Heart left ventricle (tissue), 16 donors: ENCODE measurements around the gene BGN. TPM values are rescaled to one million over a fixed set of nuclear protein-coding genes. Genes with fewer than 3 reads are reported as not detected.

ENCODE experiments used
- ATAC-seq, 4 donors: fragments of 200-7000 bp; cut with Tn5 transposase; one replicate each; pipeline ENCODE4 v1.9.1; 2020 to 2022; ENCODE audit warnings: moderate library complexity in 4 of 4, mild to moderate bottlenecking in 3 of 4, moderate number of reproducible peaks in 1 of 4
- DNase-seq, 5 donors: peaks; one replicate each; pipeline ENCODE4 v3.0.0-alpha.2; 2020
- H3K27ac ChIP-seq, 12 donors: fragments of 200-600 bp; sonication (generic) in 4 of 12; one replicate each; pipeline versions ENCODE4 v1.5.0 to v1.8.0; 2016 to 2022; ENCODE audit warnings: mild to moderate bottlenecking in 2 of 12
- H3K27me3 ChIP-seq, 9 donors: fragments of 200-600 bp; sonication (generic) in 2 of 9; one replicate each; pipeline versions ENCODE4 v1.5.1 to v1.8.0; 2016 to 2022; ENCODE audit warnings: mild to moderate bottlenecking in 3 of 9
- H3K36me3 ChIP-seq, 9 donors: fragments of 200-600 bp; sonication (generic) in 2 of 9; one replicate each; pipeline versions ENCODE4 v1.5.0 to v1.8.0; 2018 to 2022; ENCODE audit warnings: mild to moderate bottlenecking in 2 of 9
- H3K4me1 ChIP-seq, 12 donors: fragments of 200-600 bp; sonication (generic) in 4 of 12; one replicate each; pipeline versions ENCODE4 v1.5.0 to v1.8.0; 2016 to 2022; ENCODE audit warnings: mild to moderate bottlenecking in 3 of 12
- H3K4me3 ChIP-seq, 12 donors: fragments of 200-600 bp; sonication (generic) in 4 of 12; one replicate each; pipeline versions ENCODE4 v1.5.0 to v1.8.0; 2017 to 2022; ENCODE audit warnings: mild to moderate bottlenecking in 9 of 12, moderate library complexity in 4 of 12
- H3K9me3 ChIP-seq, 12 donors: fragments of 200-600 bp; sonication (generic) in 4 of 12; one replicate each; pipeline versions ENCODE4 v1.5.0 to v1.8.0; 2016 to 2022; ENCODE audit warnings: mild to moderate bottlenecking in 1 of 12
- CTCF ChIP-seq, 12 donors: fragments of 200-600 bp; sonication (generic) in 4 of 12; IDR thresholded peaks; one replicate each; pipeline versions ENCODE4 v1.5.0 to v1.8.0; 2018 to 2022; ENCODE audit warnings: antibody characterized with exemption in 12 of 12, mild to moderate bottlenecking in 5 of 12
- POLR2A ChIP-seq, 2 donors: fragments of 450-650 bp; IDR thresholded peaks; one replicate each; pipeline ENCODE4 v1.6.1; 2017; ENCODE audit warnings: antibody characterized with exemption in 2 of 2, mild to moderate bottlenecking in 2 of 2, moderate library complexity in 2 of 2
- WGBS, 4 donors: extraction: QIAGEN DNeasy Blood & Tissue Kit in 2 of 4; methylation state at CpG; one replicate each; pipeline versions ENCODE4 v1.1.5 to v1.1.7; 2013 to 2018; 5-methylcytosine and 5-hydroxymethylcytosine counted together
- intact Hi-C, 10 donors: fragments of 100-400 bp; cut with DNase I; formaldehyde crosslinking; loops; one replicate each; pipeline versions ENCODE4 v1.11.1 to v1.14.2; 2022
- polyA plus RNA-seq, 2 donors: library from polyadenylated mRNA; stranded (reverse); fragments of 200-250 nt; gene quantifications; one replicate each; pipeline ENCODE4 v1.2.3, GENCODE V29; 2013
- total RNA-seq, 9 donors: library from RNA; depleted of rRNA in 2 of 9; stranded (reverse); fragments of >200 nt in 2 of 9; fragmentation: NEBNext Ultra II Directional in 3 of 9; extraction: Animal tissue kit (Norgen Biotek cat#: 25700) in 3 of 9; gene quantifications; one replicate each; pipeline versions ENCODE4 v1.1.0 to v1.2.4, GENCODE V29; 2016 to 2023
- donor health status: ischemic (EF 13 %, LVEDD 7.1; RV severe dilation, severe dysfunction).
- donor health status: healthy with polysubstance abuse.
- donor health status: DM: no; HTN: yes; CAD: no.
- donor health status: DM: no; HTN: no; CAD: no.
- donor health status: ischemic (EF 25% LVEDD 6.9; RV normal size, moderate dysfunction).
- donor health status: ischemic (EF 25% LVEDD 5.7; RV mildly dilated, moderate dysfunction).
- donor health status: healthy.
- donor health status: DM: yes; HTN: yes; CAD: no.
- donor health status: ischemic (EF 35%, LVEDD 5.7; RV mildly dilated, moderate dysfunction).
- donor health status: nonischemic (EF 11% LVEDD 7.7; RV severe dilation, severe dysfunction).
- donor health status: DM: yes; HTN: yes; CAD: no.
- donor health status: PGD.
- donor health status: ischemic (EF 29% LVEDD 5.4; RV normal size, mild dysfunction).
- donor health status: nonischemic (EF 23%, LVEDD 6.1; RV moderate dilation, normal function).

The BGN gene
- total and polyA plus RNA-seq, 11 donors = 55.7 to 264 (median 76.9) TPM

GRCh38 chrX:153523269-153523668 is 28.5 kb downstream of the BGN start:
- TF ChIP-seq CTCF (IDR thresholded peaks at IDR 0.05) (no peak), POLR2A (IDR thresholded peaks at IDR 0.05) (no peak)
- H3K4me3 ChIP-seq = no peak overlapping the region
- WGBS, 4 donors = 76 to 86% (median 84%) methylated on average over 7 of the region's 7 CpGs

GRCh38 chrX:153524234-153524633 is 29.5 kb downstream of the BGN start:
- intact Hi-C loops = no loop called here
- DNase-seq (no peak), ATAC-seq (no peak)
- WGBS, 4 donors = 78 to 89% (median 84%) methylated on average over 3 of the region's 3 CpGs
- TF ChIP-seq POLR2A (IDR thresholded peaks at IDR 0.05) = no peak
- H3K36me3 ChIP-seq = no peaks in the 10 kb centered on the region
- no peak overlapping the region for H3K27ac ChIP-seq
- H3K4me1 ChIP-seq = no peaks in the 10 kb centered on the region
- no peak overlapping the region for H3K4me3 ChIP-seq
- peaks cover 0 to 64% (median 17%) of the 10 kb centered on the region in 9 donors for H3K27me3 ChIP-seq
- H3K9me3 ChIP-seq = no peaks in the 10 kb centered on the region

More at GRCh38 chrX:153523269-153523668, 28.5 kb downstream of the BGN start:
- Histone ChIP-seq H3K36me3 (no peaks in the 10 kb centered on the region), H3K27me3 (peaks cover 0 to 72% (median 26%) of the 10 kb centered on the region in 9 donors), H3K4me1 (peaks cover 0 to under 1% (median 0%) of the 10 kb centered on the region in 12 donors), H3K9me3 (no peaks in the 10 kb centered on the region), H3K27ac (no peak overlapping the region)
- DNase-seq (no peak), ATAC-seq (no peak)
- intact Hi-C loops = no loop called here

GRCh38 chrX:153525451-153525850 is 30.7 kb downstream of the BGN start:
- ATAC-seq (no peak), DNase-seq (no peak)
- H3K27ac ChIP-seq = no peak overlapping the region
- intact Hi-C loops = no loop called here
- H3K4me3 ChIP-seq = no peak overlapping the region
- peaks cover 0 to 51% (median 8%) of the 10 kb centered on the region in 9 donors for H3K27me3 ChIP-seq
- H3K9me3 ChIP-seq = no peaks in the 10 kb centered on the region
- 60 to 85% (median 82%) methylated on average over 1 to 6 of the region's 6 CpGs for WGBS, 4 donors
- no peaks in the 10 kb centered on the region for H3K36me3 ChIP-seq
- H3K4me1 ChIP-seq = no peaks in the 10 kb centered on the region
- TF ChIP-seq CTCF (IDR thresholded peaks at IDR 0.05) (no peak), POLR2A (IDR thresholded peaks at IDR 0.05) (no peak)

- Histone ChIP-seq H3K4me1 (no peaks in the 10 kb centered on the region), H3K36me3 (no peaks in the 10 kb centered on the region), H3K27ac (no peak overlapping the region), H3K27me3 (peaks cover 0 to 47% (median 8%) of the 10 kb centered on the region in 9 donors), H3K9me3 (no peaks in the 10 kb centered on the region), H3K4me3 (no peak overlapping the region)
- no peak for DNase-seq
- TF ChIP-seq POLR2A (IDR thresholded peaks at IDR 0.05) = no peak
- TF ChIP-seq CTCF (IDR thresholded peaks at IDR 0.05) = no peak
- no peak for ATAC-seq
- intact Hi-C loops = no loop called here
- 61 to 67% (median 64%) methylated on average over 7 of the region's 7 CpGs for WGBS, 4 donors
Measured at GRCh38 chrX:153526042-153526441, 31.3 kb downstream of the BGN start.

- H3K27ac ChIP-seq = no peak overlapping the region
- no peaks in the 10 kb centered on the region for H3K36me3 ChIP-seq
- TF ChIP-seq POLR2A (IDR thresholded peaks at IDR 0.05) (no peak), CTCF (IDR thresholded peaks at IDR 0.05) (no peak)
- no peaks in the 10 kb centered on the region for H3K9me3 ChIP-seq
- intact Hi-C loops = no loop called here
- H3K27me3 ChIP-seq = peaks cover 0 to 40% (median 5%) of the 10 kb centered on the region in 9 donors
- WGBS, 4 donors = 63 to 84% (median 73%) methylated on average over 10 of the region's 10 CpGs
- DNase-seq (no peak), ATAC-seq (no peak)
- H3K4me3 ChIP-seq = no peak overlapping the region
- H3K4me1 ChIP-seq = no peaks in the 10 kb centered on the region
Measured at GRCh38 chrX:153526801-153527200, 32.0 kb downstream of the BGN start.
